Right lobe of liver (tissue), 6 donors: Measurements from ENCODE around the gene MYRIP. TPM values are rescaled to one million over a fixed set of nuclear protein-coding genes. Genes with fewer than 3 reads are reported as not detected.
"Not testable (repeated sequence)": the region's sequence is repeated elsewhere in the genome, so short reads cannot be mapped to it uniquely, and the experiment has no call there.

Source experiments
- ATAC-seq, 4 donors: fragments of 200-7000 bp; cut with Tn5 transposase; one replicate each; pipeline ENCODE4 v1.9.1; 2020; ENCODE audit warnings: mild to moderate bottlenecking in 4 of 4, moderate library complexity in 4 of 4
- DNase-seq, 3 donors: peaks; one replicate each; pipeline ENCODE4 v3.0.0-alpha.2; 2020
- H3K27ac ChIP-seq, 3 donors: fragments of 200-600 bp; one replicate each; pipeline ENCODE4 v1.8.0; 2022
- H3K27me3 ChIP-seq, 2 donors: fragments of 200-600 bp; one replicate each; pipeline ENCODE4 v1.8.0; 2022
- H3K36me3 ChIP-seq, 4 donors: fragments of 200-600 bp; sonication (generic) in 1 of 4; one replicate each; pipeline versions ENCODE4 v1.5.1 to v1.8.0; 2017 to 2022; ENCODE audit warnings: control low read depth in 1 of 4
- H3K4me1 ChIP-seq, 4 donors: fragments of 200-600 bp; sonication (generic) in 1 of 4; one replicate each; pipeline versions ENCODE4 v1.5.1 to v1.8.0; 2017 to 2022; ENCODE audit warnings: control low read depth in 1 of 4
- H3K4me3 ChIP-seq, 3 donors: fragments of 200-600 bp; one replicate each; pipeline ENCODE4 v1.8.0; 2022
- H3K9me3 ChIP-seq, 4 donors: fragments of 200-600 bp; sonication (generic) in 1 of 4; one replicate each; pipeline versions ENCODE4 v1.5.1 to v1.8.0; 2017 to 2022; ENCODE audit warnings: control low read depth in 1 of 4
- POLR2A ChIP-seq: fragments of 450-650 bp; IDR thresholded peaks from one replicate; pipeline ENCODE4 v1.6.1; 2017; ENCODE audit warnings: antibody characterized with exemption, mild to moderate bottlenecking
- WGBS: methylation state at CpG from one replicate; pipeline ENCODE4 v1.1.6; 2018; ENCODE audit warnings: low coverage, low lambda C conversion rate; ENCODE audit not compliant: insufficient coverage; ENCODE audit errors: missing lambda C conversion rate; 5-methylcytosine and 5-hydroxymethylcytosine counted together
- intact Hi-C, 2 donors: fragments of 100-400 bp; cut with DNase I; formaldehyde crosslinking; loops; one replicate each; pipeline versions ENCODE4 v1.11.2 to v1.14.1; 2022
- total RNA-seq, 6 experiments: library from RNA; depleted of rRNA in 2 of 6; stranded (reverse); fragments of >200 nt in 2 of 6; fragmentation: NEBNext Ultra II Directional in 3 of 6; extraction: Animal tissue kit (Norgen Biotek cat#: 25700) in 3 of 6; gene quantifications; one replicate each; pipeline versions ENCODE4 v1.1.0 to v1.2.4, GENCODE V29; 2016 to 2023
- TF ChIP-seq, protein P1 (sequence below), 4 donors: fragments of 200-600 bp in 3 of 4; fragments of 450-650 bp in 1 of 4; IDR thresholded peaks; one replicate each; pipeline versions ENCODE4 v1.5.1 to v1.8.0; 2016 to 2022; ENCODE audit warnings: antibody characterized with exemption in 4 of 4, mild to moderate bottlenecking in 2 of 4
- donor health status: DM: no; HTN: yes; CAD: no.
- donor health status: DM: no; HTN: no; CAD: no.
- donor health status: DM: no; HTN: no; CAD: no.
- donor health status: DM: no; HTN: yes; CAD: no.
- donor health status: DM: no; HTN: yes; CAD: no.

Gene MYRIP
- total RNA-seq, 6 experiments from 2014 or later = 14.3 to 23.2 (median 19.0) TPM

DNA sequence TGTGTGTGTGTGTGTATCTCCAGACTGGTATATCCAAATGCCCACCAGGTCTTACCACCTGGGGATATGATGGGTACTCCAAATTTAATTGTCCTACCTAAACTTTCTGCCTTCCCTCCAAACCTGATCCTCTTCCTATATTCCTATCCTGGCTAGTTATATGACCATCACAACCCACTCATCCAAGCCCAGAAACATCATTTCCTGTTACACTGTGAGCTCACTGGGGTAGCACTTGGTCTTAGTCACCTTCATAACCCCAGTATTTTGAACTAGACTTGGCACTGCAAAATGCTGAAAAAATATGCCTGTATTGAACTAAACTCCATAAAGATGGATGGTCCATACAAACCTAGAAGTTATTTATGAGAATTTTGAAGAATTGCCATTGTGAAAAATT, 321.3 kb downstream of the MYRIP start:
- no peaks in the 10 kb centered on the region for H3K9me3 ChIP-seq
- DNase-seq (no peak), ATAC-seq (no peak)
- H3K27me3 ChIP-seq = no peaks in the 10 kb centered on the region
- H3K4me3 ChIP-seq = no peak overlapping the region
- no peak overlapping the region for H3K27ac ChIP-seq
- intact Hi-C loops = no loop called here
- H3K36me3 ChIP-seq = peaks cover 0 to 4% (median 0%) of the 10 kb centered on the region in 4 donors
- no peak for TF ChIP-seq POLR2A
- TF ChIP-seq, protein P1, sequence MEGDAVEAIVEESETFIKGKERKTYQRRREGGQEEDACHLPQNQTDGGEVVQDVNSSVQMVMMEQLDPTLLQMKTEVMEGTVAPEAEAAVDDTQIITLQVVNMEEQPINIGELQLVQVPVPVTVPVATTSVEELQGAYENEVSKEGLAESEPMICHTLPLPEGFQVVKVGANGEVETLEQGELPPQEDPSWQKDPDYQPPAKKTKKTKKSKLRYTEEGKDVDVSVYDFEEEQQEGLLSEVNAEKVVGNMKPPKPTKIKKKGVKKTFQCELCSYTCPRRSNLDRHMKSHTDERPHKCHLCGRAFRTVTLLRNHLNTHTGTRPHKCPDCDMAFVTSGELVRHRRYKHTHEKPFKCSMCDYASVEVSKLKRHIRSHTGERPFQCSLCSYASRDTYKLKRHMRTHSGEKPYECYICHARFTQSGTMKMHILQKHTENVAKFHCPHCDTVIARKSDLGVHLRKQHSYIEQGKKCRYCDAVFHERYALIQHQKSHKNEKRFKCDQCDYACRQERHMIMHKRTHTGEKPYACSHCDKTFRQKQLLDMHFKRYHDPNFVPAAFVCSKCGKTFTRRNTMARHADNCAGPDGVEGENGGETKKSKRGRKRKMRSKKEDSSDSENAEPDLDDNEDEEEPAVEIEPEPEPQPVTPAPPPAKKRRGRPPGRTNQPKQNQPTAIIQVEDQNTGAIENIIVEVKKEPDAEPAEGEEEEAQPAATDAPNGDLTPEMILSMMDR (IDR thresholded peaks at IDR 0.05) = no peak
- no peaks in the 10 kb centered on the region for H3K4me1 ChIP-seq

DNA sequence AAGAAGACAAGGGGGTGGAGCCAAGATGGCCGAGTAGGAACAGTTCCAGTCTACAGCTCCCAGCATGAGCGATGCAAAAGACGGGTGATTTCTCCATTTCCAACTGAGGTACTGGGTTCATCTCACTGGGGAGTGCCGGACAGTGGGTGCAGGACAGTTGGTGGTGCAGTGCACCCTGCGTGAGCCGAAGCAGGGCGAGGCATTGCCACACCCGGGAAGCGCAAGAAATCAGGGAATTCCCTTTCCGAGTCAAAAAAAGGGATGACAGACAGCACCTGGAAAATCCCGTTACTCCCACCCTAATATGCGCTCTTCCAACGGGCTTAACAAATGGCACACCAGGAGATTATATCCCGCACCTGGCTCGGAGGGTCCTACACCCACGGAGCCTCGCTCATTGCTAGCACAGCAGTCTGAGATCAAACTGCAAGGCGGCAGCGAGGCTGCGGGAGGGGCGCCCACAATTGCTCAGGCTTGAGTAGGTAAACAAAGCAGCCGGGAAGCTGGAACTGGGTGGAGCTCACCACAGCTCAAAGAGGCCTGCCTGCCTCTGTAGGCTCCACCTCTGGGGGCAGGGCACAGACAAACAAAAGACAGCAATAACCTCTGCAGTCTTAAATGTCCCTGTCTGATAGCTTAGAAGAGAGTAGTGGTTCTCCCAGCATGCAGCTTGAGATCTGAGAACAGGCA, 324.6 kb downstream of the MYRIP start:
- ATAC-seq, H3K9me3 ChIP-seq, DNase-seq: not testable (repeated sequence)

DNA sequence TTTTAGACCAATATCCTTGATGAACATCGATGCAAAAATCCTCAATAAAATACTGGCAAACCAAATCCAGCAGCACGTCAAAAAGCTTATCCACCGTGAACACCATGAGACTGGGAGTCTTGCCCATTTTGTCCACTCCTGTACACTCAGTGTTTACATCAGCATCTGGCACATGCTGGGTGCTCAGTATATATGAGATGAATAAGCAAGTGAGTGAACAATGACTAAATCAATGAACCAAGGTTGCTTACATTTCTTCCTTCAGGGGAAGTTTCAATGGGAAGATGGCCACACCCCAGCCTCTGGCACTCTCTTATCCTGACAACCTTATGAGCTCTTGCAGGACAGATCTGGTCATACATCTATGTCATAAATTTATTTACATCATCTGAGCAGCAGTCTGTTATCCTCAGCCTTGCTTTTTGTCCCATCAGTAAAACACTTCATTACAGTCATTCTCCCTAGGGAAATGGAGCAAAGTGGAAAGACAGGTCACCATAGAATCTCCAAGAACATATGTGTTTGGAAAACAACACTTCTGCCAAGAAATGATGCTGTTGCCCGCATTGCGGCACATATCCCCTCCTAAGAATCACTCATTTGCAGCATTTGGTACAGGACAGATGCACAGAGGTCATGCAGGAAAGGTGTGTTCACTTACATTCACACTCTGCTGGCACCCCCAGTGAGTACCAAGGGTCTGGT, 328.3 kb downstream of the MYRIP start:
- TF ChIP-seq, protein P1 (IDR thresholded peaks at IDR 0.05) = no peak
- no peak for TF ChIP-seq POLR2A
- ATAC-seq (no peak), DNase-seq (no peak)
- Histone ChIP-seq H3K27me3 (no peaks in the 10 kb centered on the region), H3K9me3 (no peaks in the 10 kb centered on the region), H3K27ac (no peak overlapping the region), H3K4me3 (no peak overlapping the region), H3K36me3 (peaks cover 0 to 4% (median 0%) of the 10 kb centered on the region in 4 donors), H3K4me1 (no peaks in the 10 kb centered on the region)
- 83% methylated on average over 5 of the region's 5 CpGs for WGBS
- intact Hi-C loops = no loop called here

More for the DNA sequence above, 324.6 kb downstream of the MYRIP start:
- WGBS = 92% methylated on average over 12 of the region's 22 CpGs
- H3K4me1 ChIP-seq, intact Hi-C loops, H3K27me3 ChIP-seq, H3K4me3 ChIP-seq, H3K27ac ChIP-seq, H3K36me3 ChIP-seq: not testable (repeated sequence)

DNA sequence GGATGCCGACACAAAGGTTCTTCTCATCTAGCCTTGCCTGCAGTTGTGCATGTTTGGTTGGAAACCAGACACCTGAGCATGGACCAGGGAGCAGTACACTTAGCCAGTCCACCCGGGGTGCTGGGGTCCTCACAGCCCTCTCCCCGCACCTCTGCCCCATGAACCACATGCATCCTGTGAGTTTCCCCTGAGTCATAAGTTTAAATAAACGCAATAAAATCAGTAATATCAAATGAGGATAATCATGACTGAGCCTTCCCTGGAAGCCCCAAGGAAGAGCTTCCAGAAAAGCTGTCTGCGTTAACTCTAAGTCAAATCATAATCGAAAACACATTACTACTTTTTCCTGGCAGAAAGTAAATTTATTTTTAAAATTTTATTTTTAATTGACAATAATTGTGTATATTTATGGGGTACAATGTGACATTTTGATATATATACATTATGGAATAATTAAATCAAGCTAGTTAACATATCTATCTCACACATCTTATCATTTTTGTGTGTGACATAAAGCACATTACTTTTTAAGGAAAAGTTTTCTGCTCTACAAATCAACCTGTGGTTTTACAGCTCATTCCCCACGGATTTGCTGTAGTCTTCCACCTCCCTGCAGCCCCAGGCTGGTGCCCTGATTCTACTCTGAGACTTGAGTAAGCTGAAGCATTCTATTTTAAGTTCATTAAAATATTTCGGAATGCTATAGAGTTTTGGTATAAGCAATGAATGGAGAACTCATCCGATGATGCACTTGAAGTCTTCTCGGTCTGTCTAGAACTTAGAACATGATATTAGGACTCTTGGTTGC, 334.1 kb downstream of the MYRIP start:
- DNase-seq = no peak
- H3K27ac ChIP-seq = no peak overlapping the region
- TF ChIP-seq POLR2A = no peak
- TF ChIP-seq, protein P1 (IDR thresholded peaks at IDR 0.05) = no peak
- H3K36me3 ChIP-seq = no peaks in the 10 kb centered on the region
- no peak for ATAC-seq
- H3K9me3 ChIP-seq = no peaks in the 10 kb centered on the region
- no peaks in the 10 kb centered on the region for H3K4me1 ChIP-seq
- intact Hi-C loops = no loop called here
- whole genome bisulfite sequencing = 84% methylated on average over 10 of the region's 10 CpGs
- no peak overlapping the region for H3K4me3 ChIP-seq
- H3K27me3 ChIP-seq = no peaks in the 10 kb centered on the region

DNA sequence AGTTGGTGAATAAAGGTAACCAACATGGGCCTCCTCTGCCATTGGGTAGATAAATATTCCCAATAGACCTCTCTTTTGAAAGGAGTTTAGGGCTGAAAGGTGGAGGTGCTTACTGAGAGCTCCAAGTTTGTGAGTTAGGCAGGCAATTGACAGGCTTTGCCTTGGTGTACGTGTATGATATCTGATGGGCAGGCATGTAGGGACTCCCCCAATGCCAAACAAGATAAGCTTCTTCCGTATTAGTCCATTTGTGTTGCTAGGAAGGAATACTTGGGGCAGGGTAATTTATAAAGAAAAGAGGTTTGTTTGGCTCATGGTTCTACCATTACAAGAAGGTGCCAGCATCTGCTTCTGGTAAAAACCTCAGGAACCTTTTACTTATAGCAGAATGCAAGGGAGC, 339.4 kb downstream of the MYRIP start:
- intact Hi-C loops = no loop called here
- TF ChIP-seq POLR2A = no peak
- TF ChIP-seq, protein P1 (IDR thresholded peaks at IDR 0.05) = no peak
- Histone ChIP-seq H3K4me1 (no peaks in the 10 kb centered on the region), H3K9me3 (no peaks in the 10 kb centered on the region), H3K27ac (no peak overlapping the region), H3K36me3 (peaks cover 0 to 4% (median 0%) of the 10 kb centered on the region in 4 donors), H3K4me3 (no peak overlapping the region), H3K27me3 (no peaks in the 10 kb centered on the region)
- ATAC-seq (no peak), DNase-seq (no peak)
- 52% methylated on average over 2 of the region's 2 CpGs for WGBS
